IMR-90 (cell line): Measurements from ENCODE around the gene MATN3. TPM values are rescaled to one million over a fixed set of nuclear protein-coding genes. Genes with fewer than 3 reads are reported as not detected.

Experiments used
- ATAC-seq: fragments of 200-7000 bp; cut with Tn5 transposase; 2 replicates; pipeline ENCODE4 v1.9.1; 2020; ENCODE audit warnings: low read depth, mild to moderate bottlenecking, moderate library complexity
- BruUV-seq: library from RNA; stranded (reverse); fragments of 400-500 nt; replicated peaks from 2 replicates; lab custom pipeline; 2021; lab: Mats Ljungman, UMichigan
- CTCF ChIA-PET: fragments of 300-600 bp; formaldehyde crosslinking; extraction: SDS; loops from one replicate; lab custom pipeline; 2021; ENCODE audit warnings: antibody characterized with exemption; lab: Yijun Ruan, JAX
- POLR2A ChIA-PET: fragments of 300-600 bp; sonication (Branson Sonifier 250); formaldehyde crosslinking; loops from one replicate; lab custom pipeline; 2022; ENCODE audit warnings: antibody characterized with exemption; ENCODE audit not compliant: unreplicated experiment; lab: Charles Lee
- DNase-seq: peaks from one replicate; pipeline ENCODE4 v3.0.0; 2013
- H2AFZ ChIP-seq: replicated peaks from 2 replicates; pipeline ENCODE3; 2013; ENCODE audit warnings: low read length, mild to moderate bottlenecking; ENCODE audit not compliant: poor library complexity
- H2AK5ac ChIP-seq: 2 replicates; pipeline ENCODE4 v1.6.1; 2013; ENCODE audit warnings: low read depth, low read length, inconsistent platforms
- H2AK9ac ChIP-seq: replicated peaks from 2 replicates; pipeline ENCODE3; 2013; ENCODE audit warnings: mild to moderate bottlenecking, low read depth, low read length, moderate library complexity; ENCODE audit not compliant: poor library complexity
- H2BK120ac ChIP-seq: 2 replicates; pipeline ENCODE4 v1.6.1; 2013; ENCODE audit warnings: low read depth, low read length, inconsistent platforms
- H2BK15ac ChIP-seq: 3 replicates; pipeline ENCODE4 v1.6.1; 2013; ENCODE audit warnings: low read depth, low read length, inconsistent platforms
- H2BK20ac ChIP-seq: 2 replicates; pipeline ENCODE4 v1.6.1; 2013; ENCODE audit warnings: low read depth, mild to moderate bottlenecking, inconsistent platforms, low read length, moderate library complexity
- H2BK5ac ChIP-seq: 2 replicates; pipeline ENCODE4 v1.6.1; 2013; ENCODE audit warnings: mild to moderate bottlenecking, low read depth, low read length, inconsistent platforms; ENCODE audit not compliant: poor library complexity, severe bottlenecking
- H3K14ac ChIP-seq: replicated peaks from 2 replicates; pipeline ENCODE4 v1.6.1; 2013; ENCODE audit warnings: low read depth, low read length, inconsistent platforms
- H3K18ac ChIP-seq: 2 replicates; pipeline ENCODE4 v1.6.1; 2013; ENCODE audit warnings: low read depth, low read length, control low read depth
- H3K23ac ChIP-seq: 2 replicates; pipeline ENCODE4 v1.6.1; 2013; ENCODE audit warnings: low read depth, low read length, inconsistent platforms
- H3K27ac ChIP-seq: 2 replicates; pipeline ENCODE4 v1.5.1; 2013; ENCODE audit warnings: mild to moderate bottlenecking, control low read depth, low read length; ENCODE audit not compliant: insufficient read depth
- H3K27me3 ChIP-seq: 2 replicates; pipeline ENCODE4 v1.6.1; 2013; ENCODE audit warnings: low read length; ENCODE audit not compliant: control insufficient read depth, insufficient read depth
- H3K36me3 ChIP-seq: 2 replicates; pipeline ENCODE4 v1.6.1; 2013; ENCODE audit warnings: low read length, mixed read lengths; ENCODE audit not compliant: control insufficient read depth, insufficient read depth
- H3K4ac ChIP-seq: 2 replicates; pipeline ENCODE4 v1.6.1; 2013; ENCODE audit warnings: low read depth, low read length, inconsistent platforms
- H3K4me1 ChIP-seq: 2 replicates; pipeline ENCODE4 v1.6.1; 2013; ENCODE audit warnings: low read length, mixed read lengths; ENCODE audit not compliant: control insufficient read depth, insufficient read depth
- H3K4me2 ChIP-seq: 2 replicates; pipeline ENCODE4 v1.6.1; 2013; ENCODE audit warnings: low read depth, mild to moderate bottlenecking, control low read depth, low read length, moderate library complexity
- H3K4me3 ChIP-seq: 2 replicates; pipeline ENCODE4 v1.5.1; 2013; ENCODE audit warnings: low read depth, mild to moderate bottlenecking, control low read depth, low read length, moderate library complexity; ENCODE audit not compliant: insufficient read depth
- H3K56ac ChIP-seq: 2 replicates; pipeline ENCODE4 v1.6.1; 2013; ENCODE audit warnings: low read length, inconsistent platforms; ENCODE audit not compliant: insufficient read depth; ENCODE audit errors: extremely low read depth
- H3K79me1 ChIP-seq, 2 experiments: 2 replicates each; pipeline ENCODE4 v1.6.1; 2013; ENCODE audit warnings: low read length in 2 of 2, inconsistent platforms in 1 of 2, low read depth in 1 of 2
- H3K9ac ChIP-seq: 2 replicates; pipeline ENCODE4 v1.6.1; 2013; ENCODE audit warnings: low read depth, low read length, control low read depth
- H3K9me1 ChIP-seq: 2 replicates; pipeline ENCODE4 v1.6.1; 2013; ENCODE audit warnings: low read length, inconsistent platforms; ENCODE audit not compliant: insufficient read depth
- H3K9me3 ChIP-seq: 2 replicates; pipeline ENCODE4 v1.6.1; 2013; ENCODE audit warnings: low read length; ENCODE audit not compliant: control insufficient read depth, insufficient read depth
- H4K20me1 ChIP-seq: 2 replicates; pipeline ENCODE4 v1.6.1; 2013; ENCODE audit warnings: low read length, inconsistent platforms; ENCODE audit not compliant: insufficient read depth
- H4K5ac ChIP-seq: 2 replicates; pipeline ENCODE4 v1.6.1; 2013; ENCODE audit warnings: mild to moderate bottlenecking, low read depth, low read length, control low read depth
- H4K8ac ChIP-seq, 2 experiments: 2 replicates each; pipeline ENCODE4 v1.6.1; 2013; ENCODE audit warnings: low read depth in 2 of 2, low read length in 2 of 2, control low read depth in 1 of 2, inconsistent platforms in 1 of 2
- H4K91ac ChIP-seq: 2 replicates; pipeline ENCODE4 v1.6.1; 2013; ENCODE audit warnings: low read depth, low read length, inconsistent platforms; ENCODE audit not compliant: insufficient read depth
- CEBPB ChIP-seq: IDR thresholded peaks from 2 replicates; pipeline ENCODE4 v1.6.1; 2012; ENCODE audit warnings: low read depth, low read length, improper control_type of control experiment
- CTCF ChIP-seq: conservative IDR thresholded peaks from 2 replicates; pipeline ENCODE4 v1.5.1; 2012; ENCODE audit warnings: mild to moderate bottlenecking, low read depth, low read length, improper control_type of control experiment
- POLR2A ChIP-seq: IDR thresholded peaks from 2 replicates; pipeline ENCODE4 v1.6.1; 2012; ENCODE audit warnings: mild to moderate bottlenecking, low read depth, low read length
- RAD21 ChIP-seq: IDR thresholded peaks from 2 replicates; pipeline ENCODE4 v1.6.1; 2012; ENCODE audit warnings: low read length, improper control_type of control experiment
- SMC3 ChIP-seq: fragments of 150-350 bp; IDR thresholded peaks from 2 replicates; pipeline ENCODE4 v1.6.1; 2016; ENCODE audit warnings: low read depth, mild to moderate bottlenecking, antibody characterized with exemption, low read length, moderate library complexity
- WGBS, 2 experiments: methylation state at CpG; one replicate each; pipeline versions ENCODE4 v1.1.5 to v1.1.7; 2013; ENCODE audit warnings: missing lambda C conversion rate in 2 of 2; ENCODE audit not compliant: insufficient read length in 1 of 2; ENCODE audit errors: extremely low coverage in 2 of 2; 5-methylcytosine and 5-hydroxymethylcytosine counted together
- dilution Hi-C: fragments of 300-500 bp; cut with HindIII; formaldehyde crosslinking; loops from one replicate; pipeline ENCODE4 v1.14.3; 2018; ENCODE audit warnings: low sequenced_read_pairs; ENCODE audit not compliant: unreplicated experiment
- in situ Hi-C: fragments of 300-500 bp; cut with MboI; formaldehyde crosslinking; loops from 3 replicates; pipeline ENCODE4 v1.14.3; 2019; ENCODE audit warnings: low sequenced_read_pairs, inconsistent platforms, mixed read lengths
- intact Hi-C: fragments of 100-400 bp; cut with micrococcal nuclease; formaldehyde crosslinking; loops from 2 replicates; pipeline ENCODE4 v1.10.0; 2022
- polyA plus RNA-seq, 3 experiments: library from polyadenylated mRNA; depleted of rRNA; stranded (reverse); fragments of >200 nt; gene quantifications; 2 replicates each; pipeline ENCODE4 v1.2.3, GENCODE V29; 2012; ENCODE audit warnings: low replicate concordance in 1 of 3
- total RNA-seq: library from RNA; depleted of rRNA; stranded (reverse); fragments of >200 nt; gene quantifications from 2 replicates; pipeline ENCODE4 v1.2.3, GENCODE V29; 2012

MATN3 gene
- total and polyA plus RNA-seq, 2 of the 4 experiments (the other 2 are of a cell fraction): 0.90 to 3.0 TPM

GRCh38 chr2:19955544-19956422 lies 56.7 kb downstream of the MATN3 start:
- in situ Hi-C loops (no loop called here), intact Hi-C loops (loop anchor here (1.0 to 5.0 kb wide), 4 partner anchors 35 to 143 kb away; partner anchors contain the start of gene WDR35), dilution Hi-C loops (no loop called here)
- H3K9me1 ChIP-seq: no peaks in the 10 kb centered on the region
- POLR2A ChIA-PET: interaction anchor here (0.5 to 0.6 kb wide), 4 partner anchors 9 to 340 kb away, joined by 3 to 20 read pairs (median 3); no protein-coding TSS in a partner anchor
- peak; percentile 77 for DNase-seq
- H3K9me3 ChIP-seq: no peaks in the 10 kb centered on the region
- H4K5ac ChIP-seq: no peak overlapping the region
- no peak overlapping the region for H2BK120ac ChIP-seq
- no peaks in the 10 kb centered on the region for H4K20me1 ChIP-seq
- peaks cover 3% of the 10 kb centered on the region; the same call in 1 of the 2 replicates for H3K36me3 ChIP-seq
- ATAC-seq: peak; percentile 99
- no peak overlapping the region for H2BK20ac ChIP-seq
- H2AFZ ChIP-seq: no peak overlapping the region
- no peak overlapping the region for H4K91ac ChIP-seq
- no peaks in the 10 kb centered on the region for H3K4me1 ChIP-seq
- no peaks in the 10 kb centered on the region for H3K27me3 ChIP-seq
- H2AK9ac ChIP-seq: no peak overlapping the region
- H3K4me2 ChIP-seq: no peak overlapping the region
- no peak overlapping the region for H2BK15ac ChIP-seq
- WGBS, 2 experiments: 100% methylated on average over 2 of the region's 6 CpGs; no CpG with 5 or more reads in 1 of the 2 experiments
- no peak overlapping the region for H3K18ac ChIP-seq
- H2AK5ac ChIP-seq: no peak overlapping the region
- H2BK5ac ChIP-seq: no peak overlapping the region
- no peaks in the 10 kb centered on the region for H3K79me1 ChIP-seq
- no peak overlapping the region for H4K8ac ChIP-seq
- no peak overlapping the region for H3K27ac ChIP-seq
- CTCF ChIA-PET: interaction anchor here (0.6 to 1.6 kb wide), 9 partner anchors 8 to 335 kb away, joined by 3 to 6 read pairs (median 3); no protein-coding TSS in a partner anchor
- TF ChIP-seq POLR2A: 0 out of 2 replicates have a peak, but pooled peaks have one; percentile 37
- peak; percentile 93 for TF ChIP-seq RAD21
- peak; percentile 96 for TF ChIP-seq SMC3
- peak; percentile 99 for TF ChIP-seq CTCF
- TF ChIP-seq CEBPB: no peak
- H3K23ac ChIP-seq: no peak overlapping the region
- no TSS peak for BruUV-seq
- H3K9ac ChIP-seq: no peak overlapping the region
- H3K4ac ChIP-seq: no peak overlapping the region
- no peak overlapping the region for H3K4me3 ChIP-seq
- H3K56ac ChIP-seq: no peak overlapping the region
- no peak overlapping the region for H3K14ac ChIP-seq
